ENCODE measurements around the gene SIAE. TPM values are rescaled to one million over a fixed set of nuclear protein-coding genes. Genes with fewer than 3 reads are reported as not detected.

Gene SIAE
- polyA plus RNA-seq, 3 donors: 6.7 to 8.9 (median 7.8) TPM

DNA sequence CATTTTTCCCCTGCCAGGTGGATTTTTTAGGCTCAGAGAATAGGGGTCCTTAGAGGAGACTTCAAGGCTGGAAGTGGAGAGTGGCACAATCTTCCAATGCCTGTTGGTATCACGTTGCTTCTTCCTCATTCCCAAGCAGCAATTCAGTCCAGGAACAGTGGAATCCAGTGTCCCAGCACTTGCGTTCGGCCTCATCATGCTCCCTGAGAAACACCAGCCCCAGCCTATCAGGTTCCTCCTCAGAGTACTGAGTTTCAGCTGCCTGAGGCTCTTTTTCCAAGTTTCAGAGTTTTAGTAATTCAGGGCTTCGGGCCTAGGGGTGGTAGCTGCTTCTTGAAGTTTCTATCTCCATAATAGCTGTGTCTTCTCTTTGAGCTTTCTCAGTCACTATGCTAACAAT lies 34.3 kb upstream of the SIAE start:
- H3K4me1 Mint-ChIP-seq: no peaks in the 10 kb centered on the region
- Histone ChIP-seq H3K36me3 (replicated peaks in 1 of 2; ENCODE audit: control insufficient read depth in 1 of 2, insufficient read depth in 2 of 2, low read length in 2 of 2) (no peaks in the 10 kb centered on the region), H4K20me1 (ENCODE audit: insufficient read depth, low read length) (no peaks in the 10 kb centered on the region), H3K27ac (ENCODE audit: low read depth in 1 of 2, low read length in 2 of 2) (no peak overlapping the region), H3K9me3 (replicated peaks in 1 of 2; ENCODE audit: control insufficient read depth in 1 of 2, insufficient read depth in 1 of 2, low read length in 2 of 2) (peaks cover 0 to 4% of the 10 kb centered on the region in 2 donors), H3K4me2 (replicated peaks; ENCODE audit: extremely low read depth, low read length, poor library complexity, severe bottlenecking) (no peak overlapping the region), H2AFZ (ENCODE audit: insufficient read depth, low read depth, low read length, poor library complexity, severe bottlenecking) (no peak overlapping the region), H3K4me3 (replicated peaks in 1 of 3; ENCODE audit: low read depth in 2 of 3, low read length in 3 of 3) (no peak overlapping the region), H3K4me1 (ENCODE audit: control insufficient read depth in 1 of 2, insufficient read depth in 2 of 2, low read length in 2 of 2) (no peaks in the 10 kb centered on the region), H3K27me3 (ENCODE audit: control insufficient read depth in 2 of 2, insufficient read depth in 2 of 2, low read length in 2 of 2) (no peaks in the 10 kb centered on the region), H3K9ac (ENCODE audit: insufficient read depth, low read length, poor library complexity, severe bottlenecking) (no peak overlapping the region), H3K79me2 (ENCODE audit: insufficient read depth, low read length) (no peaks in the 10 kb centered on the region)
- no peak overlapping the region for H3K27ac Mint-ChIP-seq
- no peak for DNase-seq
- H3K4me3 Mint-ChIP-seq: no peak overlapping the region
- no peaks in the 10 kb centered on the region for H3K36me3 Mint-ChIP-seq
- intact Hi-C loops (cut with micrococcal nuclease): no loop called here
- H3K27me3 Mint-ChIP-seq (ENCODE audit: low read depth in 3 of 3): peaks cover 0 to 2% (median under 1%) of the 10 kb centered on the region in 3 donors
- peaks cover 0 to 15% (median 6%) of the 10 kb centered on the region in 7 donors for H3K9me3 Mint-ChIP-seq
- WGBS (ENCODE audit: insufficient coverage): 93% methylated on average over 3 of the region's 4 CpGs
- TF ChIP-seq CTCF (IDR thresholded peaks at IDR 0.05): no peak

- H3K9me3 ChIP-seq (replicated peaks in 1 of 2; ENCODE audit: control insufficient read depth in 1 of 2, insufficient read depth in 1 of 2, low read length in 2 of 2): peaks cover 0 to 6% of the 10 kb centered on the region in 2 donors
- no peak overlapping the region for H3K27ac ChIP-seq (ENCODE audit: low read depth in 1 of 2, low read length in 2 of 2)
- no peaks in the 10 kb centered on the region for H3K36me3 ChIP-seq (replicated peaks in 1 of 2; ENCODE audit: control insufficient read depth in 1 of 2, insufficient read depth in 2 of 2, low read length in 2 of 2)
- Mint-ChIP-seq H3K27me3 (ENCODE audit: low read depth in 3 of 3) (peaks cover 0 to 2% (median 1%) of the 10 kb centered on the region in 3 donors), H3K4me3 (no peak overlapping the region), H3K27ac (no peak overlapping the region), H3K9me3 (peaks cover 0 to 11% (median 2%) of the 10 kb centered on the region in 7 donors), H3K4me1 (peaks cover 3% of the 10 kb centered on the region), H3K36me3 (no peaks in the 10 kb centered on the region)
- H3K4me2 ChIP-seq (replicated peaks; ENCODE audit: extremely low read depth, low read length, poor library complexity, severe bottlenecking): no peak overlapping the region
- no peaks in the 10 kb centered on the region for H3K79me2 ChIP-seq (ENCODE audit: insufficient read depth, low read length)
- no peak overlapping the region for H2AFZ ChIP-seq (ENCODE audit: insufficient read depth, low read depth, low read length, poor library complexity, severe bottlenecking)
- no peak overlapping the region for H3K4me3 ChIP-seq (replicated peaks in 1 of 3; ENCODE audit: low read depth in 2 of 3, low read length in 3 of 3)
- no peaks in the 10 kb centered on the region for H4K20me1 ChIP-seq (ENCODE audit: insufficient read depth, low read length)
- no peak overlapping the region for H3K9ac ChIP-seq (ENCODE audit: insufficient read depth, low read length, poor library complexity, severe bottlenecking)
- peaks cover 0 to 2% of the 10 kb centered on the region in 2 donors for H3K27me3 ChIP-seq (ENCODE audit: control insufficient read depth in 2 of 2, insufficient read depth in 2 of 2, low read length in 2 of 2)
- intact Hi-C loops (cut with micrococcal nuclease): no loop called here
- DNase-seq: no peak
- no peaks in the 10 kb centered on the region for H3K4me1 ChIP-seq (ENCODE audit: control insufficient read depth in 1 of 2, insufficient read depth in 2 of 2, low read length in 2 of 2)
- TF ChIP-seq CTCF (IDR thresholded peaks at IDR 0.05): no peak
These were observed 26.5 kb upstream of the SIAE start for GRCh38 chr11:124700028-124700427.

Measured in CD14-positive monocyte (primary cell).